ENCODE measurements around the gene ZDHHC4. TPM values are rescaled to one million over a fixed set of nuclear protein-coding genes. Genes with fewer than 3 reads are reported as not detected.

The ZDHHC4 gene
- total and polyA plus RNA-seq, 2 of the 13 experiments (the other 11 are each of a cell fraction or from before 2014, with no cell fraction given), result 83.2 to 188 TPM

- TF ChIP-seq BCL6 (CRISPR knock-in tag; IDR thresholded peaks at IDR 0.05) (peak; percentile 45; the same call in 1 of the 2 replicates), ZBTB38 (CRISPR knock-in tag; IDR thresholded peaks at IDR 0.05) (0 out of 2 replicates have a peak, but pooled peaks have one; percentile 33), MXD4 (CRISPR knock-in tag; IDR thresholded peaks at IDR 0.05) (peak; percentile 48; the same call in 1 of the 2 replicates), PPARG (CRISPR knock-in tag; conservative IDR thresholded peaks at IDR 0.05) (peak; percentile 41; the same call in 1 of the 2 replicates), ZNF580 (CRISPR knock-in tag; IDR thresholded peaks at IDR 0.05; ENCODE audit: borderline replicate concordance, low read depth) (peak; percentile 25; the same call in 1 of the 2 replicates), POLR2G (IDR thresholded peaks at IDR 0.05; ENCODE audit: low read depth, low read length) (0 out of 2 replicates have a peak, but pooled peaks have one; percentile 30), ZNF503 (CRISPR knock-in tag; IDR thresholded peaks at IDR 0.05) (peak; percentile 45; the same call in 1 of the 2 replicates), FOXA3 (CRISPR knock-in tag; IDR thresholded peaks at IDR 0.05) (0 out of 2 replicates have a peak, but pooled peaks have one; percentile 18), ZUFSP (CRISPR knock-in tag; IDR thresholded peaks at IDR 0.05; ENCODE audit: borderline replicate concordance) (no peak)
Observed at GRCh38 chr7:6615723-6616555, 38.7 kb downstream of the ZDHHC4 start (continued).
